VCaP (cell line): ENCODE measurements around the gene METRNL.
"Not testable (repeated sequence)": the region's sequence is repeated elsewhere in the genome, so short reads cannot be mapped to it uniquely, and the experiment has no call there.

ENCODE experiments used
- H3K27ac ChIP-seq: fragments of 450-650 bp; 2 replicates; pipeline ENCODE4 v1.5.1; 2017
- CTCF ChIP-seq: fragments of 450-650 bp; conservative IDR thresholded peaks from 2 replicates; pipeline ENCODE4 v1.5.1; 2017; ENCODE audit warnings: mild to moderate bottlenecking, moderate library complexity

METRNL gene

GRCh38 chr17:83054518-83055125, 24.8 kb upstream of the METRNL start:
- peak overlapping the region; percentile 90 for H3K27ac ChIP-seq
- TF ChIP-seq CTCF, result no peak

GRCh38 chr17:83055176-83055575, 24.2 kb upstream of the METRNL start:
- not testable (repeated sequence) for H3K27ac ChIP-seq

- TF ChIP-seq CTCF, result no peak
- H3K27ac ChIP-seq, result no peak overlapping the region
Measured at GRCh38 chr17:83055911-83056582, 23.4 kb upstream of the METRNL start.

- 0 out of 2 replicates have a peak overlapping the region, but pooled peaks have one; percentile 7 for H3K27ac ChIP-seq
- no peak for TF ChIP-seq CTCF
Measured at GRCh38 chr17:83056583-83057396, 22.6 kb upstream of the METRNL start.

- H3K27ac ChIP-seq, result no peak overlapping the region
- TF ChIP-seq CTCF, result no peak
Measured at GRCh38 chr17:83057397-83057761, 22.0 kb upstream of the METRNL start.

GRCh38 chr17:83057793-83058265, 21.6 kb upstream of the METRNL start:
- no peak for TF ChIP-seq CTCF
- H3K27ac ChIP-seq, result no peak overlapping the region

GRCh38 chr17:83058266-83058798, 21.1 kb upstream of the METRNL start:
- TF ChIP-seq CTCF, result no peak
- no peak overlapping the region for H3K27ac ChIP-seq
